Measurements from ENCODE around the gene TSPAN5.
"Not testable (repeated sequence)": the region's sequence is repeated elsewhere in the genome, so short reads cannot be mapped to it uniquely, and the experiment has no call there.

The TSPAN5 gene

DNA sequence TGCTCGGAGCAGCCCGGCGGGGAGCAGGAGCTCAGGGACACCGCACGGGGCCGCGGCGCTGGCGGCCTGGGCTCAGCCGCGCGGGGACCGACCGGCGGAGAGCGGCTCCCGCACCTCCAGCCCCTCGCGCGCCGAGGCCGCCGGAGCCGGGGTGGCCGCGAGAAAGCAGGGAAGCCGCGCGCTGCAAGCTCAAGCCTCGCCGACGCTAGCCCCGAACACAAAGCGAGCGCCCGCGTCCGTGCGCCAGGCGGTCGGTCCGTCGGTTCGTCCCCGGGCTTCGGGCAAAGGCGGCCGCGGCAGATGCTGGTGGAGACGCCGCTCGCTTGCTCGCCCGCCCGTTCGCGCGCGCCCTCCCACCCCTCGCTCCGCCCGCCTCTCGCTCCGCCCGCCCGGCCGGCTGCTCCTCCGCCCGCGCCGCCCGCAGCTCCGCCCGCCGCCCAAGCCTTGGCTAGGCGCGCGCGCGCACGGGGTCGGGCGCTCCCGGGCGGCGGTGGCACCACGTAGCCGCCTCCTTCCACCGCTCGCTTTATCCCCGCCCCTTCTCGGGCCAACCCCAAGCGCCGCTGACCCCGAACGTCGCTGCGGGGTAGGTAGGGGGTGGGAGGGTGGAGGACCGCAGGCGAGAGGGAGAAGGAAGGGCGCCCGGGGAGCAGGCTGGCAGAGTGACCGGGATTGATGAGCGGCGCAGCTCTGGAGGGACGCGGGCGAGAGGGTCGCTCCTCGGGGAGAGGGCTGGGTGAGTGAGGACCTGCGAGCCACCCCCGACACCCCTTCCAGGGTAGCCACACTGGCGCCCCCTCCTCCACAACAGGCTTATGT, at the start of gene TSPAN5:
Gene TSPAN5 (minus strand): TSS at position 325 of the 819 bp plus-strand sequence.
- peak within 1 kb of the TSS; percentile 67 for H3K4me3 ChIP-seq (ENCODE audit: low read depth, low read length)
- no peak for TF ChIP-seq CTCF (IDR thresholded peaks at IDR 0.05; ENCODE audit: insufficient read depth, low read depth, low read length, missing control alignments)
- peak; percentile 82 for DNase-seq (ENCODE audit: low read depth)

DNA sequence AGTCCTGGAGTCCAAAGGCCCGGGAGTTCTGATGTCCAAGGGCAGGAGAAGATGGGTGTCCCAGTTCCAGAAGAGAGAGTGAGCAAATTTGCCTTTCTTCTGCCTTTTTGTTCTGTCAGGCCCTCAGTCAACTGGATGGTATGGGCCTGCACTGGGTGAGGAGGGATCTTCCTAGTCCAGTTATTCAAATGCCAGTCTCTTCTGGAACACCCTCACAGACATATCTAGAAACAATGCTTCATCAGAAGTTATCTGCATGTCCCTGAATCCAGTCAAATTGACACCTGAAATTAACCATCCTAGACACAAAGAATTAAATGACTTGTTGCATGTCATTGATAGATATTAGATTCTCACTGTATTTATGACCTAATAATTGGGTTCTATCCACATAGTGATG, 48.5 kb upstream of the TSPAN5 start:
- TF ChIP-seq CTCF (IDR thresholded peaks at IDR 0.05; ENCODE audit: insufficient read depth, low read depth, low read length, missing control alignments) = no peak
- H3K4me3 ChIP-seq (ENCODE audit: low read depth, low read length) = no peak overlapping the region
- DNase-seq (ENCODE audit: low read depth) = no peak

GRCh38 chr4:98706200-98706813, 47.9 kb upstream of the TSPAN5 start:
- TF ChIP-seq CTCF (IDR thresholded peaks at IDR 0.05; ENCODE audit: insufficient read depth, low read depth, low read length, missing control alignments) = no peak
- H3K4me3 ChIP-seq (ENCODE audit: low read depth, low read length) = no peak overlapping the region
- DNase-seq (ENCODE audit: low read depth) = no peak

GRCh38 chr4:98705586-98705985, 47.2 kb upstream of the TSPAN5 start:
- not testable (repeated sequence) for DNase-seq (ENCODE audit: low read depth)

DNA sequence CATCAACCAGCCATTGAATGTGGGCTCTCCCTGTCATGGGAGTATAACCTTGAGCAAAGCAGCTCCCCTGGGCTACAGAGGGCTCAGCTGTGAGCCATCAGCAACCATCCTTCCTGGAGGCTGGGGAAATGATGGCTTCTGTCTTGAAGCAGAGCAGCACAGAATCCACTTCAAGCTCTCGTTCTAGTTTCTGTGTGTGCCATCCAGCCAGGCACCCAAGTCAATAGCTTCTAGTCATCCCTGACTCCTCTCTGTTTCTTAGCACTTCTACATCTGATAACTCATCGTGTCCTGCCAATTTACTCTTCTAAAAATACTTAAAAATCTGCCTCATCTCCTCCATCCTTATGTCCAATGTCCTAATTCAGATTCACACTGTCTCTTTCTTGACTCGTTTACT, 42.2 kb upstream of the TSPAN5 start:
- TF ChIP-seq CTCF (IDR thresholded peaks at IDR 0.05; ENCODE audit: insufficient read depth, low read depth, low read length, missing control alignments) = no peak
- no peak for DNase-seq (ENCODE audit: low read depth)
- H3K4me3 ChIP-seq (ENCODE audit: low read depth, low read length) = no peak overlapping the region

More at GRCh38 chr4:98705586-98705985, 47.2 kb upstream of the TSPAN5 start:
- H3K4me3 ChIP-seq (ENCODE audit: low read depth, low read length) = not testable (repeated sequence)

- no peak overlapping the region for H3K4me3 ChIP-seq (ENCODE audit: low read depth, low read length)
- TF ChIP-seq CTCF (IDR thresholded peaks at IDR 0.05; ENCODE audit: insufficient read depth, low read depth, low read length, missing control alignments) = no peak
Measured at GRCh38 chr4:98694076-98694475, 35.7 kb upstream of the TSPAN5 start.

GRCh38 chr4:98692411-98692810, 34.0 kb upstream of the TSPAN5 start:
- TF ChIP-seq CTCF (IDR thresholded peaks at IDR 0.05; ENCODE audit: insufficient read depth, low read depth, low read length, missing control alignments) = no peak

More at GRCh38 chr4:98694076-98694475, 35.7 kb upstream of the TSPAN5 start:
- no peak for DNase-seq (ENCODE audit: low read depth)

More at GRCh38 chr4:98692411-98692810, 34.0 kb upstream of the TSPAN5 start:
- DNase-seq (ENCODE audit: low read depth) = no peak
- H3K4me3 ChIP-seq (ENCODE audit: low read depth, low read length) = no peak overlapping the region

Measured in GM12865 (cell line).